Parathyroid adenoma (tissue), 2 donors: Measurements from ENCODE around the gene CNTNAP2.

Source experiments
- H2AFZ ChIP-seq: fragments of 300-600 bp; sonication (generic); one replicate; pipeline ENCODE4 v1.7.0; 2017; ENCODE audit warnings: antibody characterized with exemption, mild to moderate bottlenecking
- H3K27ac ChIP-seq: fragments of 300-600 bp; sonication (generic); one replicate; pipeline ENCODE4 v1.7.0; 2017
- H3K27me3 ChIP-seq: fragments of 300-600 bp; sonication (generic); one replicate; pipeline ENCODE4 v1.7.0; 2017; ENCODE audit warnings: low read length; ENCODE audit not compliant: control insufficient read depth, insufficient read depth
- H3K36me3 ChIP-seq: fragments of 300-600 bp; sonication (generic); one replicate; pipeline ENCODE4 v1.7.0; 2017; ENCODE audit warnings: low read length; ENCODE audit not compliant: control insufficient read depth, insufficient read depth
- H3K4me1 ChIP-seq: fragments of 300-600 bp; sonication (generic); one replicate; pipeline ENCODE4 v1.7.0; 2017; ENCODE audit warnings: control low read depth
- H3K4me2 ChIP-seq: fragments of 300-600 bp; sonication (generic); one replicate; pipeline ENCODE4 v1.7.0; 2017; ENCODE audit warnings: low read length
- H3K4me3 ChIP-seq: fragments of 300-600 bp; sonication (generic); one replicate; pipeline ENCODE4 v1.7.0; 2017; ENCODE audit warnings: low read depth, low read length
- H3K79me2 ChIP-seq: fragments of 300-600 bp; sonication (generic); one replicate; pipeline ENCODE4 v1.7.0; 2017; ENCODE audit warnings: control low read depth
- H3K9ac ChIP-seq: fragments of 300-600 bp; sonication (generic); one replicate; pipeline ENCODE4 v1.7.0; 2017; ENCODE audit warnings: mild to moderate bottlenecking
- H3K9me3 ChIP-seq: fragments of 300-600 bp; sonication (generic); one replicate; pipeline ENCODE4 v1.7.0; 2017; ENCODE audit warnings: low read length; ENCODE audit not compliant: control insufficient read depth
- CTCF ChIP-seq: fragments of 300-600 bp; sonication (generic); IDR thresholded peaks from one replicate; pipeline ENCODE4 v1.7.0; 2017; ENCODE audit warnings: antibody characterized with exemption, mild to moderate bottlenecking
- donor health status: primary hyperparathyroidism.

Gene CNTNAP2

GRCh38 chr7:147413557-147413870, 1296.9 kb downstream of the CNTNAP2 start:
- Histone ChIP-seq H3K27me3 (no peaks in the 10 kb centered on the region), H3K79me2 (no peaks in the 10 kb centered on the region), H3K36me3 (no peaks in the 10 kb centered on the region), H3K9me3 (no peaks in the 10 kb centered on the region), H2AFZ (no peak overlapping the region), H3K9ac (no peak overlapping the region), H3K4me1 (no peaks in the 10 kb centered on the region), H3K4me2 (no peak overlapping the region), H3K27ac (no peak overlapping the region), H3K4me3 (no peak overlapping the region)
- no peak for TF ChIP-seq CTCF

GRCh38 chr7:147415991-147416390, 1299.4 kb downstream of the CNTNAP2 start:
- Histone ChIP-seq H3K27me3 (no peaks in the 10 kb centered on the region), H3K4me2 (no peak overlapping the region), H3K36me3 (no peaks in the 10 kb centered on the region), H3K4me1 (no peaks in the 10 kb centered on the region), H3K4me3 (no peak overlapping the region), H3K9ac (no peak overlapping the region), H3K27ac (no peak overlapping the region), H3K79me2 (no peaks in the 10 kb centered on the region), H2AFZ (no peak overlapping the region), H3K9me3 (no peaks in the 10 kb centered on the region)
- TF ChIP-seq CTCF = no peak

DNA sequence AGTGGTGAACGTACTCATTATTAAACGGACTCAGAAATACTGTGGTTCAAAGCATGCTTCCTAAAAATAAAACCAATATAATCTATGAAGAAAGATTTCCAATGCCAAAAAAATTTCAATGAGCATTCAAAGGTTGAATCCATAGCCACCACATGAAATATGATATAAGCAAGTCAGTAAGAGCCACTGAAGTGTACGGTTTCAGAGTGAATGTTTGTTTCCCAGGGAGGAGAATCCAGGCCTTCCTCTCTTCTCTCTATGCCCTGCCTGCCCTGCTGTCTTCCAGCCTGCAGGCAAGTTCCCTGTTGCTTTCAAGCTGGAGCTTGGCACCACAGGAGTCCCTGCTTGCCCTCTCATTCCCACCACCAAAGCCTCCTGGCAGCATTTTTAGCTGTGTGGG, 1302.4 kb downstream of the CNTNAP2 start:
- Histone ChIP-seq H3K36me3 (no peaks in the 10 kb centered on the region), H3K9ac (no peak overlapping the region), H3K4me3 (no peak overlapping the region), H3K27me3 (no peaks in the 10 kb centered on the region), H2AFZ (no peak overlapping the region), H3K9me3 (no peaks in the 10 kb centered on the region), H3K79me2 (no peaks in the 10 kb centered on the region), H3K27ac (no peak overlapping the region), H3K4me2 (no peak overlapping the region), H3K4me1 (no peaks in the 10 kb centered on the region)
- no peak for TF ChIP-seq CTCF

DNA sequence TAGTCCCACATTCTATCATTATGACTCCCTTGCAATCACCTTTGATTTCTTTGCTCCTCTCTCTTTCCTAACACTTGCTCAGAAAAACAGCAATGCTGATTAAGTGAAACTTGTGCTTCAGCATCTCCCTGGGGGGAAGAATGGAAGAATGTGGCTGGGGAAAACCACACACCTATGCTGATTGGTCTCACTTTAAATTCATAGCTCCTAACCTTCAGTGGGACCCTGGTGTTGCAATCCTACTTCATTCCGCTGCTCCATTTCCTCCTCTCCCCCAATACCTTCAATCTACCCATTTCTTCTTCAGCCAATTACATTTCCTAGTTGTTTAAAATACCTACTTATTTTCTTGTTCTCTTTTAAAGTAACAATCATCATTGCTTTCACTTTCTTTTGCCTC, 1307.3 kb downstream of the CNTNAP2 start:
- no peaks in the 10 kb centered on the region for H3K27me3 ChIP-seq
- no peak overlapping the region for H3K4me2 ChIP-seq
- H3K4me3 ChIP-seq = no peak overlapping the region
- H3K27ac ChIP-seq = no peak overlapping the region
- no peaks in the 10 kb centered on the region for H3K4me1 ChIP-seq
- no peaks in the 10 kb centered on the region for H3K9me3 ChIP-seq
- H3K9ac ChIP-seq = no peak overlapping the region
- H3K36me3 ChIP-seq = no peaks in the 10 kb centered on the region
- no peaks in the 10 kb centered on the region for H3K79me2 ChIP-seq
- no peak for TF ChIP-seq CTCF
- H2AFZ ChIP-seq = no peak overlapping the region

- Histone ChIP-seq H3K4me2 (no peak overlapping the region), H3K4me1 (no peaks in the 10 kb centered on the region), H3K4me3 (no peak overlapping the region), H3K9ac (no peak overlapping the region), H3K27me3 (no peaks in the 10 kb centered on the region), H3K36me3 (no peaks in the 10 kb centered on the region), H2AFZ (no peak overlapping the region), H3K27ac (no peak overlapping the region), H3K79me2 (no peaks in the 10 kb centered on the region), H3K9me3 (no peaks in the 10 kb centered on the region)
- TF ChIP-seq CTCF = no peak
Observed at GRCh38 chr7:147428075-147428474, 1311.5 kb downstream of the CNTNAP2 start.
